Measurements from ENCODE around the gene LDLRAD3.

DNA sequence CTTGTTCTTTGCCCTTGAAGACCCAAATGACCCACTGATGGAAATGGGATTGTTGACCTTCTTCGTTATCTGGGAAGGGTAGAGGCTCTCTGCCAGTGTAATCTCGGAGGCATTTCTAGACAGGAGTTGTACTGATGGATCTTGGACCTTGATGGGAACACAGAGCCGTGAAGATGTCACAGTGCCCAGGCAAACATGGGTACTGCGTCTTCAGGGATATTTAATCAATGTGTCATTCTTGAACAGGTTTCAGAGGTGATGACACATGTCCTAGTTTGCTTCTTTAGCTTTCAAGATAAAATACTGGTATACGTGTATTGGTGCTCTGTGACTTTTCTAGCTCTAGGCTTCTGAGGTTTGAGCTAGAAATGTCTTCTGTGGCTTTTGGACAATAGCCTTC, 6.2 kb downstream of the LDLRAD3 start:
- TF ChIP-seq, protein P1, sequence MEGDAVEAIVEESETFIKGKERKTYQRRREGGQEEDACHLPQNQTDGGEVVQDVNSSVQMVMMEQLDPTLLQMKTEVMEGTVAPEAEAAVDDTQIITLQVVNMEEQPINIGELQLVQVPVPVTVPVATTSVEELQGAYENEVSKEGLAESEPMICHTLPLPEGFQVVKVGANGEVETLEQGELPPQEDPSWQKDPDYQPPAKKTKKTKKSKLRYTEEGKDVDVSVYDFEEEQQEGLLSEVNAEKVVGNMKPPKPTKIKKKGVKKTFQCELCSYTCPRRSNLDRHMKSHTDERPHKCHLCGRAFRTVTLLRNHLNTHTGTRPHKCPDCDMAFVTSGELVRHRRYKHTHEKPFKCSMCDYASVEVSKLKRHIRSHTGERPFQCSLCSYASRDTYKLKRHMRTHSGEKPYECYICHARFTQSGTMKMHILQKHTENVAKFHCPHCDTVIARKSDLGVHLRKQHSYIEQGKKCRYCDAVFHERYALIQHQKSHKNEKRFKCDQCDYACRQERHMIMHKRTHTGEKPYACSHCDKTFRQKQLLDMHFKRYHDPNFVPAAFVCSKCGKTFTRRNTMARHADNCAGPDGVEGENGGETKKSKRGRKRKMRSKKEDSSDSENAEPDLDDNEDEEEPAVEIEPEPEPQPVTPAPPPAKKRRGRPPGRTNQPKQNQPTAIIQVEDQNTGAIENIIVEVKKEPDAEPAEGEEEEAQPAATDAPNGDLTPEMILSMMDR (IDR thresholded peaks at IDR 0.05): no peak
- TF ChIP-seq, protein P2, sequence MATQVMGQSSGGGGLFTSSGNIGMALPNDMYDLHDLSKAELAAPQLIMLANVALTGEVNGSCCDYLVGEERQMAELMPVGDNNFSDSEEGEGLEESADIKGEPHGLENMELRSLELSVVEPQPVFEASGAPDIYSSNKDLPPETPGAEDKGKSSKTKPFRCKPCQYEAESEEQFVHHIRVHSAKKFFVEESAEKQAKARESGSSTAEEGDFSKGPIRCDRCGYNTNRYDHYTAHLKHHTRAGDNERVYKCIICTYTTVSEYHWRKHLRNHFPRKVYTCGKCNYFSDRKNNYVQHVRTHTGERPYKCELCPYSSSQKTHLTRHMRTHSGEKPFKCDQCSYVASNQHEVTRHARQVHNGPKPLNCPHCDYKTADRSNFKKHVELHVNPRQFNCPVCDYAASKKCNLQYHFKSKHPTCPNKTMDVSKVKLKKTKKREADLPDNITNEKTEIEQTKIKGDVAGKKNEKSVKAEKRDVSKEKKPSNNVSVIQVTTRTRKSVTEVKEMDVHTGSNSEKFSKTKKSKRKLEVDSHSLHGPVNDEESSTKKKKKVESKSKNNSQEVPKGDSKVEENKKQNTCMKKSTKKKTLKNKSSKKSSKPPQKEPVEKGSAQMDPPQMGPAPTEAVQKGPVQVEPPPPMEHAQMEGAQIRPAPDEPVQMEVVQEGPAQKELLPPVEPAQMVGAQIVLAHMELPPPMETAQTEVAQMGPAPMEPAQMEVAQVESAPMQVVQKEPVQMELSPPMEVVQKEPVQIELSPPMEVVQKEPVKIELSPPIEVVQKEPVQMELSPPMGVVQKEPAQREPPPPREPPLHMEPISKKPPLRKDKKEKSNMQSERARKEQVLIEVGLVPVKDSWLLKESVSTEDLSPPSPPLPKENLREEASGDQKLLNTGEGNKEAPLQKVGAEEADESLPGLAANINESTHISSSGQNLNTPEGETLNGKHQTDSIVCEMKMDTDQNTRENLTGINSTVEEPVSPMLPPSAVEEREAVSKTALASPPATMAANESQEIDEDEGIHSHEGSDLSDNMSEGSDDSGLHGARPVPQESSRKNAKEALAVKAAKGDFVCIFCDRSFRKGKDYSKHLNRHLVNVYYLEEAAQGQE (IDR thresholded peaks at IDR 0.05; ENCODE audit: insufficient read depth in 1 of 2, low read depth in 2 of 2, low read length in 1 of 2): no peak
- TF ChIP-seq POLR2AphosphoS5 (IDR thresholded peaks at IDR 0.05; ENCODE audit: low read depth, low read length): no peak

Measured in Panc1 (cell line).